H1 (cell line): Measurements from ENCODE around the gene CEP76. TPM values are rescaled to one million over a fixed set of nuclear protein-coding genes. Genes with fewer than 3 reads are reported as not detected.

Experiments
- EZH2 ChIP-seq: fragments of 200-600 bp; sonication (generic); IDR thresholded peaks from 2 replicates; pipeline ENCODE4 v1.7.1; 2012; ENCODE audit warnings: low read depth, mild to moderate bottlenecking, moderate library complexity, low read length, inconsistent platforms; ENCODE audit not compliant: severe bottlenecking
- GABPA ChIP-seq: IDR thresholded peaks from 2 replicates; pipeline ENCODE4 v1.6.1; 2011; ENCODE audit warnings: mild to moderate bottlenecking, low read length, moderate library complexity, borderline replicate concordance; ENCODE audit not compliant: insufficient read depth
- polyA plus RNA-seq, 7 experiments: library from polyadenylated mRNA; depleted of rRNA in 3 of 7; stranded (reverse) in 5 of 7; unstranded in 2 of 7; fragments of >200 nt in 5 of 7; fragments of 200-250 nt in 2 of 7; gene quantifications; 1 replicate in 5 of 7; 2 replicates in 1 of 7; 4 replicates in 1 of 7; pipeline versions ENCODE4 v1.2.1 to v1.2.3, GENCODE V29; 2011 to 2013; ENCODE audit warnings: missing spikeins in 2 of 7, mixed read lengths in 2 of 7
- total RNA-seq: library from RNA; stranded (reverse); fragmentation: NEBNext Ultra II Directional; extraction: Animal tissue kit (Norgen Biotek cat#: 25700); gene quantifications from 2 replicates; pipeline ENCODE4 v1.2.1, GENCODE V29; 2021

CEP76 gene
- total and polyA plus RNA-seq, 2 of the 8 experiments (the other 6 are each of a cell fraction or from before 2014, with no cell fraction given): 9.0 to 18.1 TPM

GRCh38 chr18:12699747-12700146, 2.8 kb downstream of the CEP76 start (continued):
- TF ChIP-seq GABPA (no peak), EZH2 (no peak)
